SHP77 treated with DMSO at 0.1 percent for 48 hours (cell line): ENCODE results near the gene RAD51C.
A peak's percentile ranks its signal among the peaks of the same experiment; 100 is the strongest.
"Not testable (repeated sequence)": the region's sequence is repeated elsewhere in the genome, so short reads cannot be mapped to it uniquely, and the experiment has no call there.

Experiments
- DNase-seq: peaks from one replicate; lab custom pipeline; 2025; lab: John Stamatoyannopoulos, UW

The RAD51C gene

DNA sequence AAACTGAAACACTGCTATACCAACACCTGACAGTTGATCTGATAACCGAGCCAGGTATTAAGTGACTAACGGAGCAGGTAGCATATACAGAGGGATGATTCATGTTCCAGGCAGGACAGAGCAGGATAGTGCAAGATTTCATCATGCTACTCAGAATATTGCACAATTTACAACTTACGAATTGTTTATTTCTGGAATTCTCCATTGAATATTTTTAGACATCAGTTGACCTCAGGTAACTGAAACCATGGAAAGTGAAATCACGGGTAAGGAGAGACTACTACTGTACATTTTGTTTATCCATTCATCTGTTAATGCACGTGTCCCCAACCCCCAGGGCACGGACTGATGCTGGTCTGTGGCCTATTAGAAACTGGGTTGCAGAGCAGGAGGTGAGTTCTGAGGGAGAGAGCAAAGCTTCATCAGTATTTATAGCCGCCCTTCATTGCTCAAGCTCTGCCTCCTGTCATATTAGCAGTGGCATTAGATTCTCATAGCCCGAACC lies 48.8 kb downstream of the RAD51C start:
- DNase-seq: no peak

DNA sequence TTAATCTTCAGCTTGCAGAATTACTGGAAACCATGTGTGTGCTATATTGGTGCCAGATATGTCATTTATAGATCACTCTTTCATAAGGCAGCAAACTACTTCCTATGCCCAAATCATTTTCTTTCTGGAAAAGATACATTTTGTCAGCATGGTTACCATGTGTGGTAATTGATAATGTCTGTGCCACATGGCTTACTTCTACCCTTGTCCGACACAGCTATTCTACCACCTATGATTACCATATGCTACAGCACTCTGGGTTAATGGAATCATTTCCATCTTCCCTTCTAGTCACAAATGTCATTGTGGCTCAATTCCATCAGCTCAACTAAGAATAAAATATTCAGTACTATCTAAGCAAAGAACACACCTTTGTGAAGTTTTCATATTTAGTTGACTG lies 55.3 kb downstream of the RAD51C start:
- no peak for DNase-seq

DNA sequence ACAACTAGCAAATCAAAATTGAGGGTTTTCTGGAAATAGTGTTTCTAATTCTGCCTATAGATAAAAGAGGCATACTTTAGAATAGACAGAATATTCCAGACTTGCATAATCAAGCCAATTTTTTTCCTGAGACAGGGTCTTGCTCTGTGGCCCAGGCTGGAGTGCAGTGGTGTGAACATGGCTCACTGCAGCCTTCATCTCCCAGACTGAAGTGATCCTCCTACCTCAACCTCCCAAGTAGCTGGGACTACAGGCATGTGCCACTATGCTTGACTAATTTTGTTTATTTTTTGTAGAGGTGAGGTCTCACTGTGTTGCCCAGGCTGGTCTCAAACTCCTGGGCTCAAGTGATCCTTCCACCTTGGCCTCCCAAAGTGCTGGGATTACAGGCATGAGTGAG lies 57.2 kb downstream of the RAD51C start:
- DNase-seq: not testable (repeated sequence)

DNA sequence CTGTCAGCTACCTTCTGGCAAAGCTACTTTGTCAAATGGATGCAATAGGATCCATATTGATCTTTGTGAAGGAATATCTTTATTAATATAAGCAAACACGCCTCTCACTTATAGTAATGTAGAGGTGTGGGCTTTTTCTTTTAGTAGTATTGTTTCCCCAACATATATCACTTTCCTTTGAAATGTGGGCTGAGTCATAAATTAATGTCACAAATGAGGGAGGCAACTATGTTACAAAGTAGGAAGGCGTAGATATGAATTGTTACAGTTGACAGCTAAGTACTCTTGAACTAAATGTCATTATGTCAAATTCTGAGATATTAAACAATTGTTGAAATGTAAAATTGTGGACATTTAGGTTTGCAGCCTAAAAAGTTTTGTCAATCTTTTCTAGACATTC lies 60.6 kb downstream of the RAD51C start:
- DNase-seq: no peak

DNA sequence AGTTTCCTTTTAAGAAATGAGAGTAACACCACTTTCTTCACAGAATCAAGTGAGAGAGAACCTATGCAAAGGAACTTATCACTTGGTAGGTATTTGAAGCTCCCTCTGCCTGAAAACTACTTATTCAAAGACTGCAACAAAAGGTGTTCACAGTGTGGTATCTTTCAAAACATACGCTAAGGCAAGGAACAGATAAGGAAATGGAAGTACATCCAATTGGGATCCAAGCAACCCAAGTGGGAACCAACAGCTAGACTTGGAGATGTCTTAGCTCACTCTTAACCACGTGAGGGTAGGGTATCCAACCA lies 62.8 kb downstream of the RAD51C start:
- no peak for DNase-seq

DNA sequence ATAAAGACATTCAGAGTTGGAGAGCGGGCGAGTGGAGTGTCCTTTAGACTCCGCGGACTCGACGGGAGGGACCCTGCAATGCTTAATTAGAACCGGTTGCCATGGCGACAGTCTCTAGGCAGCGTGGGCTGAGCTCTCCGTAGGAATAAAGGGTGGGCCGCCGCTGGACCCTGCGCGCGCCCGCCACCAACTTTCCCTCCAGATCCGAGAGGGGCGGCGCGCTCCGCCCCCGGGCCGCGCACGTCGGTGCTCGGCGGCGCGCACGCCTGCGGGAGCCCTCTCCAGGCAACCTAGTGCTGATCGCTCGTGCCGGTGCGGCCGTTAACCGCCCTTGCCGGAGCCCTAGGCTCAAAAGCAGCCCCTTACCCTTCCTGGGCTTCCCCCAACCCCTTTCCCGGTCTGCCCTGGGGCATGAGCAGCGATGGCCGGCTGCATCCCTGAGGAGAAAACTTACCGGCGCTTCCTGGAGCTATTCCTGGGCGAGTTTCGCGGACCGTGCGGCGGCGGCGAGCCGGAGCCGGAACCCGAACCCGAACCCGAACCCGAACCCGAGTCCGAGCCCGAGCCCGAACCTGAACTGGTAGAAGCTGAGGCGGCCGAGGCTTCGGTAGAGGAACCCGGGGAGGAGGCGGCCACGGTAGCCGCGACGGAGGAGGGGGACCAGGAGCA lies 63.3 kb downstream of the RAD51C start, which contains the start of gene PPM1E:
PPM1E (plus strand) TSS at position 278 of the 669 bp plus-strand sequence.
- DNase-seq: peak; percentile 31

DNA sequence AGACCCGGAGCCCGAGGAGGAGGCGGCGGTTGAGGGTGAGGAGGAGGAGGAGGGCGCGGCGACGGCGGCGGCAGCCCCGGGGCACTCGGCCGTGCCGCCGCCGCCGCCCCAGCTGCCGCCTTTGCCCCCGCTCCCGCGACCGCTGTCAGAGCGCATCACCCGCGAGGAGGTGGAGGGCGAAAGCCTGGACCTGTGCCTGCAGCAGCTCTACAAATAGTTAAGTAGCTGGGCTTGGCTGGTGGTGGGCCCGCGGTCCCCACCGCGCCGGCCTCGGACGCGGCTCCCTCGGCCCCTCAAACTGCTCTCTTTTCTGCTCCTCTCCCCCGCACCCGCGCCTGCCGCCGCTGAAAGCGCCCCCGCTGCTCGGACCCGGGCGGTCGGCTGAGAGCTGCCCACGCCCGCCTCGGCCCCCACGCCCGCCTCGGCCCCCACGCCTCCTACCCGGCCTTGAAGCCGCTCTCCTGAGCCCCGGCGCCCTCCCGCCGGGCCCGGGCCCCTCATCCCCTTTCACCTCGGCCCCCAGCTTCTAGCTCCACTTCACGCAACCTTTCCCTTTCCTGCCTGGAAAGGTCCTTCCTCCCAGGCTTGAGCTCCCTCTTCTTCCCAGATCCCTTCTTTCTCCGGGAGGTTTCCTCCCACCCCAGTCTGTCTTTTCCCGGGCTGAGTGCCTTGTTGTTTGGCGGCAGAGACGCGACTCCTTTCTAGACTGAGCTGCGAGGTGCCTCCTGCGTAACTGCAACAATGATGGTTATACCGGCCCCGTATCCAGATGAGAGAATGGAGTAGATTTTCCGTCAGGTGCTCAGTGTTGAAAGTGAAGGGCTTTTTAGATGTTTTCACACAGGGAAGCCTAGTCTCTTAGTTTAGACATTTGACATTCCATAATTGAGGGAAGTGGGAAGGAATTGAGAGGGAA lies 64.1 kb downstream of the RAD51C start:
- no peak for DNase-seq

DNA sequence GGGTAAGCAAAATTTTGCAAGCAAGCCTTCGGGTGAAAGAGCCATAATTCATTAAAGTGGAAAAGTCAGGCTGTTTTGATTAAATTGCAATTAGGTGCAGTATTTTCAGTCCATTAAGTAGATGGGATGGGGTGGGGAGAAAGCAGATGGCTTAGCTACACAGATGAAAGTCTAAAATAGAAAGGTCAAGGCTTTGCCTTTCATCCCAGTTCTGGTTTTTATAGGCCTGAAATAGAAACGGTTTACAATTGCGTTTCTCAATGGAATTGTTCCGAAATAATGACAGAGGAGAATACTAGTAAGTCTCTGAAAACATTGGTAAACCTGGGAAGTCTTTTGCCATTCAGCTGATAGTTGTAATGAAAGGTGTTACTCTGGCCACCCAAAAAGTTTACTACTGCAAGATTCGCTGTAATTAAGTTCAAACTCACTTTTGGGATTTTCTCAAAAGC lies 64.8 kb downstream of the RAD51C start:
- no peak for DNase-seq

DNA sequence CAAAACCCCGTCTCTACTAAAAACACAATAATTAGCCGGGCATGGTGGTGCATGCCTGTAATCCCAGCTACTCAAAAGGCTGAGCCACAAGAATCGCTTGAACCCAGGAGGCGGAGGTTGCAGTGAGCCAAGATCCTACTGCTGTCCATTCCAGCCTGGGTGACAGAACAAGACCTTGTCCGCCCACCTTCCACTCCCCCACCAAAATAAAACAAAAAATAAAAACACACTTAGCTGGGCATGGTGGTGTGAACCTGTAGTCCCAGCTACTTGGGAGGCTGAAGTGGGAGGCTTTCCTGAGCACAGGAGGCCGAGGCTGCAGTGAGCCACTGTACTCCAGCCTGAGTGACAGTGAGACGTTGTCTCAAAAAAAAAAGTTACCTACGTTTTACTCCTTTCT lies 66.5 kb downstream of the RAD51C start:
- no peak for DNase-seq

DNA sequence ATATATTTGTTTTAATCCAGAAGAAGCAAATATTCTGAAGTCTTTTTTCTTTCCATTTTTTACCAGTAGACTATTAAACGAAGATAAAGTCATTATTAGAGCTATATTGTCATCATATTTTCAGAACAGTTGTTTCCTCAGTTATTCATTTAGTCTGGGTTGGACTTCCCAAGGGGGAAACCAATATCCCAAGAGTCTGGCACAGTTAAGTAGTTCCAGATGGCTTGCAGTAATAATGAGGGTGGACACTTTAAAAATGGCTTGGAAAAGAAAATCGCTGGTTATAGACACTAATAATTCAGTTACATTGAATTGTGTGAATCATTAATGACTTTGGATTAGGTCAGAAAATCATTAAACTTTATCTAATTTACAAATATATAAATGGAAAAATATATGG lies 67.1 kb downstream of the RAD51C start:
- DNase-seq: no peak

DNA sequence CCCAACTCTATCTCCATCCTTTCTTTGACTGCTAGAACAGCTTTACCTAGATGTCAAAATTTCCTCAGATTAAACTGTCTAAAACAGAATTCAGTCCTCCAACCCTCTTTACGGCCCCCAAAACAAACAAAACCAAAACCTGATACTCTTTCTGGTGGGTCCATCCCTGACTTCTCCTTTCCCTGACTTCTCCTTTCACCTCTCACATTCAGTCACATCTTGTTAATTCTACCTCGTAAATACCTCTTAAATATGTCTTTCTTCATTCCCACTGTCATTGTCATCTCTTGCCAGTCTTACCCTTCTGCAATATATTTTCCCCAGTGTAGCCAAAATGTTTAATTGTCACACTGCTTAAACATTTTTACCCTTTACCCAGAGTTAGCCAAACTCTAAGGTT lies 67.8 kb downstream of the RAD51C start:
- no peak for DNase-seq

DNA sequence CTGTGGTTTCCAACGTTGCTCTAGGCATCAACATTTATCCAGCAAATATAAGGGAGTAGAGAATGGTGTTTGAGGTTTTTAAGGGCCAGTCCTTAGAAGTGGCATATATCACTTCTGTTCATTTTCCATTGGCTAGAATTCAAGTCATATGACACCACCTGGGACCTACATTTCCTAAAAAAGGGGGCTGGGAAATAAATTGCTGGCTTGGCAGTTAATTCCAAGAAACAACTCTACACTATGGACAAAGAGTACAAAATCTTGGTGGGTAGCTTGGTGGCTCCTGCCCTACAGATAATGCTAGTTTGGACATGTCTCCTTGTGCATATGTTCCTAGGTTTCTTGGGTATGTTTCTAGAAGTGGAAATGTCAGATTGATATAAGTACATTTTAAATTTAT lies 70.9 kb downstream of the RAD51C start:
- no peak for DNase-seq

DNA sequence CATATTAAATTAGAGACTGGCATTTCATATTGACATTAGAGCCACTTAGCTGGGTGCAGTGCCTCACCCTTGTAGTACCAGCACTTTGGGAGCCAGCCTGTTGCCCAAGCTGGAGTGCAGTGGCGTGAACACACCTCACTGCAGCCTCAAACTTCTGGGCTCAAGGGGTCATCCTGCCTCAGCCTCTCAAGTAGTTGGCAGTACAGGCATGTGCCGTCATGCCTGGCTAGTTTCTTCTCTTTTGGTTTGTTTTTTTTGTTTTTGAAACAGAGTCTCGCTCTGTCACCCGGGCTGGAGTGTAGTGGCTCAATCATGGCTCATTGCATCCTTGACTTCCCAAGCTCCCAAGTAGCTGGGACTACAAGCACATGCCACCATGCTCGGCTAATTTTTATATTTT lies 72.0 kb downstream of the RAD51C start:
- no peak for DNase-seq

DNA sequence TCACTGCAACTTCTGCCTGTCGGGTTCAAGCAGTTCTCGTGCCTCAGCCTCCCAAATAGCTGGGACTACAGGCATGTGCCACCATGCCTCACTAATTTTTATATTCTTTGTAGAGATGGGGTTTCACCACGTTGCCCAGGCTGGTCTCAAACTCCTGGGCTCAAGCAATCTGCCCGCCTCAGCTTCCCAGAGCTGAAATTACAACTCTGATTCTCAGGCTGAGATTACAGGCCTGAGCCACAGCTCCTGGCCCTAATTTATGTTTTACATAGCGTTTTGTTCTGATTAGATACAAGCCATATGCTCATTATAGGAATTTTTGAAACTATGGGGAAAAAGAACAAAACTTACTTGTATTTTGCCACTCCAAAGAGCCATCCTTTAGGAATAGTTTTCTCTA lies 86.1 kb downstream of the RAD51C start:
- DNase-seq: not testable (repeated sequence)

DNA sequence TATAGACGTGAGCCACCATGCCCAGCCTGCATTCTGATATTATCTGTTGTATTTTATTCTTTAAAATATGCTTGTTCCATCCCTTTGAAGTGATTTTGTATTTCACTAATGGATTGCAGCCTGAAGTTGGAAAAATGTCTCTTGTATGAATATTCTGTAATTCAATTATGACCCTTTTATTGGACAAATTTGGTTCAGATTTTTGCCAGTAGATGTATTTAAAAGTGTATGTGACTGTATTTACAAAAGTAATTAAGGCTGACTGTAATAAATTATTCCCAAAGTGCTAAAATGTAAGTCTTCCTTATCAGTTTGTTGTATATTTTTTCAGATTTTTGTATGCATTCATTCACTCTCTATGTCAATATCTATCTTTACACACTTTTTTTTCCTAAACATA lies 87.0 kb downstream of the RAD51C start:
- DNase-seq: no peak

DNA sequence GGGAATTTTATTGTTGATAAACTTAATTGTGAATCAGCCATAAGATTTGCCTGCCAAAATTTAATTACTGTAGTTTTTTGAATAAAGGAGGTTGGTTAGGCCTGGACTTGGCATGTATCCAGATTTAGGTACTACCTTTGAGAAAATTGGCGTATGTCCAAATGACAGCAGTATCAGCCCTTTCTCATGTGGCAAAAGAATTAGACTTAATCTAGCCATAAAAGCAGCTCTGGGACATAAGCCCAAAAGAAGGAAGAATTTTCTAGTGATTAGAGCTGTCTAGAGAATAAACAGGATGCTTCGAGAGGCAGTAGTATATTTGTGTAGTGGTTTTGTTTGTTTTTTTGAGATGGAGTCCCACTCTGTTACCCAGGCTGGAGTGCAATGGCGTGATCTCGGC lies 91.0 kb downstream of the RAD51C start:
- DNase-seq: peak; percentile 22

DNA sequence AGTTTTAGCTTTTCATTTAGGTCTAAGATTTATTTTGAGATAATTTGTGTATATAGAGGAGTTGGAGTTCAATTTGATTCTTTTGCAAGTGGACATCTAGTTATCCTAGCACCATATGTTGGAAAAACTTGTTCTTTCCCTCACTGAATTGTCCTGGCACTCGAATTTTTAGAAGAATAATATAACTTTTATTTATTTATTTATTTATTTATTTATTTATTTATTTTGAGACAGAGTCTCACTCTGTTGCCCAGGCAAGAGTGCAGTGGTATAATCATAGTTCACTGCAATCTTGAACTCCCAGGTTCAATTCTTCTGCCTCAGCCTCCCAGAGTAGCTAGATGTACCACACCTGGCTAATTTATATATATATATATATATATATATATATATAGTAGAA lies 92.7 kb downstream of the RAD51C start:
- no peak for DNase-seq
